ENCODE measurements around the gene ZNF618.
"Not testable (repeated sequence)": the region's sequence is repeated elsewhere in the genome, so short reads cannot be mapped to it uniquely, and the experiment has no call there.

Gene ZNF618

DNA sequence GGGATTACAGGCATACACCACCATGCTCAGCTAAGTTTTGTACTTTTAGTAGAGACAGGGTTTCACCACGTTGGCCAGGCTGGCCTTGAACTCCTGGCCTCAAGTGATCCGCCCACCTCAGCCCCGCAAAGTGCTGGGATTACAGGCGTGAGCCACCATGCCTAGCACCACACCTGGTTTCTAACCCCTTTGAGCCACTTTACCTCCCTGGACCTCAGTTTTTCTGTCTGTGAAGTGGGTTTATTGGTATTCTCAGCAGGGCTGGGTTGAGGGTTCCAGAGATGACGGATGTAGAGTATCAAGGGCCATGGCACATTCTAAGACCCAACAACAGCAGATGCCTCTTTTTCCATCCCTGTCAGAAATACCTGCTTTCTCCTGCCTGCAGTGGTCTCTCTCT, 163.4 kb downstream of the ZNF618 start:
- TF ChIP-seq CTCF (IDR thresholded peaks at IDR 0.05; ENCODE audit: low read depth, low read length), result no peak
- no peak for DNase-seq (ENCODE audit: extremely low read depth, low read depth)

DNA sequence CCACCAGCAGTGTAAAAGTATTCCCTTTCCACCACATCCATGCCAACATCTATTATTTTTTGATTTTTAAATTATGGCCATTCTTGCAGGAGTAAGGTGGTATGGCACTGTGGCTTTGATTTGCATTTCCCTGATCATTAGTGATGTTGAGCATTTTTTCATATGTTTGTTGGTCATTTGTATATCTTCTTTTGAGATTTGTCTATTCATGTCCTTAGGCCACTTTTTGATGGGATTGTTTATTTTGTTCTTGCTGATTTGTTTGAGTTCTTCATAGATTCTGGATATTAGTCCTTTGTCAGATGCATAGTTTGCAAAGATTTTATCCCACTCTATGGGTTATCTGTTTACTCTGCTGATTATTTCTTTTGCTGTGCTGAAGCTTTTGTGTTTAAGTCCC, 167.6 kb downstream of the ZNF618 start:
- DNase-seq (ENCODE audit: extremely low read depth, low read depth), result not testable (repeated sequence)

DNA sequence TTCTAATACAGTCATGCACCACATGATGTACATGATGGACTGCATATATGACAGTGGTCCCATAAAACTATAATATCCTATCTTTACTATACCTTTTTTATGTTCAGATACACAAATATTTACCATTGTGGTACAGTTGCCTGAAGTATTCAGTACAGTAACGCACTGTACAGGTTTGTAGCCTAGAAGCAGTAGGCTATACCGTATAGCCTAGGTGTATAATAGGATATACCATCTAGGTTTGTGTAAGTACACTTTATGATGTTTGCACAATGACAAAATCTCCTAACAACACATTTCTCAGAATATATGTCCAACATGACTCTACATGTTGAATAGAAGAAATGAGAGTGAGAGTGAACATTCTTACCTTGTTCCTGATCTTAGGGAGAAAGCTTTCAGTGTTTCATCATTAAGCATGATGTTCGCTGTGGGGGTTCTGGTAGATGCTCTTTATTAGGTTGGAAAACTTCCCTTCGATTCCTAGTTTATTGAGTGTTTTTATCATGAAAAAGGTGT, 170.2 kb downstream of the ZNF618 start:
- no peak for TF ChIP-seq CTCF (IDR thresholded peaks at IDR 0.05; ENCODE audit: low read depth, low read length)
- no peak for DNase-seq (ENCODE audit: extremely low read depth, low read depth)

- TF ChIP-seq CTCF (IDR thresholded peaks at IDR 0.05; ENCODE audit: low read depth, low read length), result no peak
- DNase-seq (ENCODE audit: extremely low read depth, low read depth), result no peak
Measured at GRCh38 chr9:114046875-114047274, 170.8 kb downstream of the ZNF618 start.

DNA sequence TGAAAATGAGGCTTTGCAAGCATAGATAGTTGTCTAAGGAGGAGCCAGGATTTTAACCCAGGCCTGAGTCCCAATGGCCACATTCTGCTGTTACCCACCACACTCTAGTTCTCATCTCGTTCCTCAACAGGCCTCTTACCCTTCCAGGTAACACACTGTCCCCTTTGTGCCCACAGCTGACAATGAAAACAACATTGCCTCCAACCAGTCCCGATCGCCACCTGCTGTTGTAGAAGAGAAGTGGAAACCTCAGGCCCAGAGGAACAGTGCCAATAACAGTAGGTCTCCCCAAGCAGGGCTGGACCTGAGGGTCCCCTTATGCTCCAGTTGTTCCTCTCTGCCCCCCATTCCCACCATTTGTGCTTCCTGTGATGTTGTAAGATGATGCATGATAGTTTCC, 171.6 kb downstream of the ZNF618 start:
- peak; percentile 14; the same call in 1 of the 2 replicates for TF ChIP-seq CTCF (IDR thresholded peaks at IDR 0.05; ENCODE audit: low read depth, low read length)
- DNase-seq (ENCODE audit: extremely low read depth, low read depth), result no peak

DNA sequence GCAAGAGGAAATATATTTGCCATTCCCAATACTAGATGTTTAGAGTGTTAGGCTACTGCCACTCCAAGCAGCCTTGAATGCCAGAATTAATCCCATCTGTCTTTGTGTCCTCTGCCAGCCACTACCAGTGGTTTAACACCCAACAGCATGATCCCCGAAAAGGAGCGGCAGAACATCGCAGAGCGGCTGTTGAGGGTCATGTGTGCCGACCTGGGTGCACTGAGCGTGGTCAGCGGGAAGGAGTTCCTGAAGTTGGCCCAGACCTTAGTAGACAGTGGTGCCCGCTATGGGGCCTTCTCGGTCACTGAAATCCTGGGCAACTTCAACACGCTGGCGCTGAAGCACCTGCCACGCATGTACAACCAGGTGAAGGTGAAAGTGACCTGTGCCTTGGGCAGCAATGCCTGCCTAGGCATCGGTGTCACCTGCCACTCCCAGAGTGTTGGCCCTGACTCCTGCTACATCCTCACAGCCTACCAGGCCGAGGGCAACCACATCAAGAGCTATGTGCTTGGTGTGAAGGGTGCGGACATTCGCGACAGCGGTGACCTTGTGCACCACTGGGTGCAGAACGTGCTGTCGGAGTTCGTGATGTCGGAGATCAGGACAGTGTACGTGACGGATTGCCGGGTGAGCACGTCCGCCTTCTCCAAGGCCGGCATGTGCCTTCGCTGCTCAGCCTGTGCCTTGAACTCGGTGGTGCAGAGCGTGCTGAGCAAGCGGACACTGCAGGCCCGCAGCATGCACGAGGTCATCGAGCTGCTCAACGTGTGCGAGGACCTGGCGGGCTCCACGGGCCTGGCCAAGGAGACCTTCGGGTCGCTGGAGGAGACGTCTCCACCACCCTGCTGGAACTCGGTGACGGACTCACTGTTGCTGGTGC, 172.7 kb downstream of the ZNF618 start:
- no peak for TF ChIP-seq CTCF (IDR thresholded peaks at IDR 0.05; ENCODE audit: low read depth, low read length)

GRCh38 chr9:114049441-114050225, 173.5 kb downstream of the ZNF618 start:
- no peak for DNase-seq (ENCODE audit: extremely low read depth, low read depth)
- TF ChIP-seq CTCF (IDR thresholded peaks at IDR 0.05; ENCODE audit: low read depth, low read length), result no peak

More for the DNA sequence above, 172.7 kb downstream of the ZNF618 start:
- DNase-seq (ENCODE audit: extremely low read depth, low read depth), result no peak

All from AG09319 (cell line).